ENCODE results near the gene MAGEB3. TPM values are rescaled to one million over a fixed set of nuclear protein-coding genes. Genes with fewer than 3 reads are reported as not detected.
"Not testable (repeated sequence)": the region's sequence is repeated elsewhere in the genome, so short reads cannot be mapped to it uniquely, and the experiment has no call there.

Gene MAGEB3, protein sequence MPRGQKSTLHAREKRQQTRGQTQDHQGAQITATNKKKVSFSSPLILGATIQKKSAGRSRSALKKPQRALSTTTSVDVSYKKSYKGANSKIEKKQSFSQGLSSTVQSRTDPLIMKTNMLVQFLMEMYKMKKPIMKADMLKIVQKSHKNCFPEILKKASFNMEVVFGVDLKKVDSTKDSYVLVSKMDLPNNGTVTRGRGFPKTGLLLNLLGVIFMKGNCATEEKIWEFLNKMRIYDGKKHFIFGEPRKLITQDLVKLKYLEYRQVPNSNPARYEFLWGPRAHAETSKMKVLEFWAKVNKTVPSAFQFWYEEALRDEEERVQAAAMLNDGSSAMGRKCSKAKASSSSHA
- total RNA-seq: not detected

- H3K27ac ChIP-seq: no peak within 1 kb of the TSS
- intact Hi-C loops (cut with DNase I): no loop called here
- 48 to 70% methylated on average over 2 to 3 of the region's 4 CpGs for WGBS, 2 donors
- no peaks in the 10 kb centered on the region for H3K27me3 ChIP-seq
- DNase-seq: no peak
- no peak within 1 kb of the TSS for H3K4me3 ChIP-seq
- no peaks in the 10 kb centered on the region for H3K36me3 ChIP-seq
- no peaks in the 10 kb centered on the region for H3K4me1 ChIP-seq
- H3K9me3 ChIP-seq: no peaks in the 10 kb centered on the region
- TF ChIP-seq POLR2A (IDR thresholded peaks at IDR 0.05): no peak
- TF ChIP-seq, protein P1, sequence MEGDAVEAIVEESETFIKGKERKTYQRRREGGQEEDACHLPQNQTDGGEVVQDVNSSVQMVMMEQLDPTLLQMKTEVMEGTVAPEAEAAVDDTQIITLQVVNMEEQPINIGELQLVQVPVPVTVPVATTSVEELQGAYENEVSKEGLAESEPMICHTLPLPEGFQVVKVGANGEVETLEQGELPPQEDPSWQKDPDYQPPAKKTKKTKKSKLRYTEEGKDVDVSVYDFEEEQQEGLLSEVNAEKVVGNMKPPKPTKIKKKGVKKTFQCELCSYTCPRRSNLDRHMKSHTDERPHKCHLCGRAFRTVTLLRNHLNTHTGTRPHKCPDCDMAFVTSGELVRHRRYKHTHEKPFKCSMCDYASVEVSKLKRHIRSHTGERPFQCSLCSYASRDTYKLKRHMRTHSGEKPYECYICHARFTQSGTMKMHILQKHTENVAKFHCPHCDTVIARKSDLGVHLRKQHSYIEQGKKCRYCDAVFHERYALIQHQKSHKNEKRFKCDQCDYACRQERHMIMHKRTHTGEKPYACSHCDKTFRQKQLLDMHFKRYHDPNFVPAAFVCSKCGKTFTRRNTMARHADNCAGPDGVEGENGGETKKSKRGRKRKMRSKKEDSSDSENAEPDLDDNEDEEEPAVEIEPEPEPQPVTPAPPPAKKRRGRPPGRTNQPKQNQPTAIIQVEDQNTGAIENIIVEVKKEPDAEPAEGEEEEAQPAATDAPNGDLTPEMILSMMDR (IDR thresholded peaks at IDR 0.05): no peak
These were observed at the start of gene MAGEB3 for GRCh38 chrX:30230395-30230794. Gene MAGEB3 (plus strand): TSS chrX:30230657. CDS start chrX:30235925, 5,268 bp downstream.

DNA sequence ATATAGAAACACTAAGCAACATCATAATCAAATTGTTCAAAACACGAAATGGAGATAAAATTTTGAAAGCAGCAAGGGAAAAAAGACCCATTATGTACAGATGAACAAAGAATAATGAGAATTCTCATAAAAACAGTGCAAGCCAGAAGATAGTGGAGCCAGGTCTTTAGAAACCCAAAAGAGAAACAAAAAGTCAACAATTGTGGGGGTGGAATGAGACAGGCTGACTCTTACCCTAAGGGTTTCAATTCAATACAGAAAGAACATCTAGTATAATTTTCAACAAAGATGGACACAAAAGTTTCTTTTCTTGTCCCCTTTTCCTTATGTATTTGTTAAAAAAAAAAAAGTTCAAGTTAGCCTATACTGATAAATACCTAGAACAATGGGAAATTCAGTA lies 49.1 kb upstream of the MAGEB3 start:
- TF ChIP-seq POLR2A (IDR thresholded peaks at IDR 0.05): no peak
- TF ChIP-seq, protein P1 (IDR thresholded peaks at IDR 0.05): no peak
- WGBS, 2 donors: 18 to 86% methylated on average over 1 of the region's 1 CpG
- no peaks in the 10 kb centered on the region for H3K9me3 ChIP-seq
- no peak overlapping the region for H3K27ac ChIP-seq
- no peaks in the 10 kb centered on the region for H3K27me3 ChIP-seq
- H3K4me1 ChIP-seq: no peaks in the 10 kb centered on the region
- DNase-seq: no peak
- no peaks in the 10 kb centered on the region for H3K36me3 ChIP-seq
- intact Hi-C loops (cut with DNase I): no loop called here
- no peak overlapping the region for H3K4me3 ChIP-seq

DNA sequence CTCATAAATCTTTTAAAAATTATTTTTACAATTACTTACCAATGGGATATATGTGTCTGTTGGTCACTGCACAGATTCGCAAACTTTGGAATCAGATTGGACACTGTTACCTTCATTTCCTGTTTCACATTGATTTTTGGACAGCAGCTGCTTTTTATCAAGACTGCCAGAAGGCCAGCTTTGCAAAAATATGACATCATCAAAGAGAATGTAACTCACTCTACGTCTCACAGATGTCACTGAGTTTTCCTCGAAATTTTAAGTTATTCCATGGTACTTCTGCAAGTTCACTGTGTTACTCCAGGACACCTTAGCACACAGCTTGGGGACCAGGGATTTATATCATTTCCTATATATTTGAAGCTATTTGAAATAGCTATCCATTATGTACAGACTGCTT lies 46.9 kb upstream of the MAGEB3 start:
- no peaks in the 10 kb centered on the region for H3K4me1 ChIP-seq
- H3K4me3 ChIP-seq: no peak overlapping the region
- TF ChIP-seq POLR2A (IDR thresholded peaks at IDR 0.05): no peak
- TF ChIP-seq, protein P1 (IDR thresholded peaks at IDR 0.05): no peak
- DNase-seq: no peak
- no peak overlapping the region for H3K27ac ChIP-seq
- intact Hi-C loops (cut with DNase I): no loop called here
- no peaks in the 10 kb centered on the region for H3K27me3 ChIP-seq
- H3K9me3 ChIP-seq: no peaks in the 10 kb centered on the region
- 43 to 47% methylated on average over 3 of the region's 3 CpGs for WGBS, 2 donors
- no peaks in the 10 kb centered on the region for H3K36me3 ChIP-seq

DNA sequence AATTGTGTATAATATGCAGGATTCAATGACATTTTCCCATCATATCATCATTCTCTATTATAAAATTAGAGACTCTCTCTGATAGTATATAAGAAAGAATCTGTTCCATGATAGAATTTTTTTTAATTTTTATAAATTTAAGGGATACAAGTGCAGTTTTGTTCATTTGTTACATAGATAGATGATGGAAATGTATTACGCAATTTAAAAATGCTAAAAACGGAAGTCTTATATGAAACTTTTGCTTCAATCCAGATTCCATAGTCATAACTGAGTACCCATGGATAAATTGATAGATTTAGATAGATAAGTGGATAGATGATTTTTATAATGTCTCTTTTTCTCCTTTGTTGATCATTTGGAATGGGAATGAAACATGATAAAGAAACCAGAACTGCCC lies 40.0 kb upstream of the MAGEB3 start:
- 81 to 87% methylated on average over 2 of the region's 2 CpGs for WGBS, 2 donors
- TF ChIP-seq POLR2A (IDR thresholded peaks at IDR 0.05): no peak
- TF ChIP-seq, protein P1 (IDR thresholded peaks at IDR 0.05): no peak
- intact Hi-C loops (cut with DNase I): no loop called here

GRCh38 chrX:30193910-30194309 lies 36.5 kb upstream of the MAGEB3 start:
- DNase-seq; H3K4me1 ChIP-seq; H3K4me3 ChIP-seq; H3K36me3 ChIP-seq; H3K9me3 ChIP-seq; intact Hi-C loops (cut with DNase I); H3K27me3 ChIP-seq; H3K27ac ChIP-seq: not testable (repeated sequence)
- WGBS, 2 donors: 63 to 74% methylated on average over 4 to 6 of the region's 6 CpGs

More for the DNA sequence above, 40.0 kb upstream of the MAGEB3 start:
- H3K4me1 ChIP-seq: no peaks in the 10 kb centered on the region
- H3K36me3 ChIP-seq: no peaks in the 10 kb centered on the region
- no peak overlapping the region for H3K27ac ChIP-seq
- no peak for DNase-seq
- no peaks in the 10 kb centered on the region for H3K27me3 ChIP-seq
- H3K9me3 ChIP-seq: no peaks in the 10 kb centered on the region
- no peak overlapping the region for H3K4me3 ChIP-seq

Measured in esophagus squamous epithelium (tissue), 5 donors.